UCSD-AML1 (cell line): ENCODE results near the gene DPP8.

Experiments
- DNase-seq: peaks from one replicate; lab custom pipeline; 2025; ENCODE audit not compliant: unreplicated experiment; lab: John Stamatoyannopoulos, UW

DPP8 gene

GRCh38 chr15:65426216-65426853 is 91.2 kb downstream of the DPP8 start:
- DNase-seq, result no peak

GRCh38 chr15:65424683-65425082 is 92.8 kb downstream of the DPP8 start:
- DNase-seq, result no peak

DNA sequence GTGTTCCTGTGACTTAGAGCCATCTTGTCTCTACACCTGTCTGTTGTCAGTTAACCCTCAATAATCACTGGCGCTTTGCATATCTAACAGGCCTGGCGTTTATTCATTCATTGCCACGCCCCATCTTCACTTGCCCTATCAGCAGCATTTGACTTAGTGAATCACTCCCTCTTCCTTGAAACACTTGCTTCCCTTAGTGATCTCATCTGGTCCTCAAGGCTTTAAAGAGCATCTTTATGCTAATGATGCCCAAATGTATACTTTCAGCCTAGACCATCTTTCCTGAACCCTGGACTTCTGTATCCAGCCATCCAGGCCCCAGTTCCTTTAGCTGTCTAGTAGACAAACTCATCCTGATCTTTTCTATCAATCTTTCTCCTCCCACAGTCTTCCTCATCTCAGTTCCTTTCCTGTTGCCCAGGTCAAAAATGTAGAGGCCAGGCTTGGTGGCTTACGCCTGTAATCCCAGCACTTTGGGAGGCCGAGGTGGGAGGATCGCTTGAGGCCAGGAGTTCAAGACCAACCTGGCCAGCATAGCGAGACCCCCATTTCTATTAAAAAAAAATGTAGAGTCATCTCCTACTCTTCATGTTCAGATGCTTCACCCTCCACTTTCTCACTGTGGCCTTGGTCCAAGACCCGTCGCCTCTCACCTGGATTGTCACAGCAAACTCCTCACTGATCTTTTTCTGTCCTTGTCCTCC is 93.4 kb downstream of the DPP8 start:
- no peak for DNase-seq

DNA sequence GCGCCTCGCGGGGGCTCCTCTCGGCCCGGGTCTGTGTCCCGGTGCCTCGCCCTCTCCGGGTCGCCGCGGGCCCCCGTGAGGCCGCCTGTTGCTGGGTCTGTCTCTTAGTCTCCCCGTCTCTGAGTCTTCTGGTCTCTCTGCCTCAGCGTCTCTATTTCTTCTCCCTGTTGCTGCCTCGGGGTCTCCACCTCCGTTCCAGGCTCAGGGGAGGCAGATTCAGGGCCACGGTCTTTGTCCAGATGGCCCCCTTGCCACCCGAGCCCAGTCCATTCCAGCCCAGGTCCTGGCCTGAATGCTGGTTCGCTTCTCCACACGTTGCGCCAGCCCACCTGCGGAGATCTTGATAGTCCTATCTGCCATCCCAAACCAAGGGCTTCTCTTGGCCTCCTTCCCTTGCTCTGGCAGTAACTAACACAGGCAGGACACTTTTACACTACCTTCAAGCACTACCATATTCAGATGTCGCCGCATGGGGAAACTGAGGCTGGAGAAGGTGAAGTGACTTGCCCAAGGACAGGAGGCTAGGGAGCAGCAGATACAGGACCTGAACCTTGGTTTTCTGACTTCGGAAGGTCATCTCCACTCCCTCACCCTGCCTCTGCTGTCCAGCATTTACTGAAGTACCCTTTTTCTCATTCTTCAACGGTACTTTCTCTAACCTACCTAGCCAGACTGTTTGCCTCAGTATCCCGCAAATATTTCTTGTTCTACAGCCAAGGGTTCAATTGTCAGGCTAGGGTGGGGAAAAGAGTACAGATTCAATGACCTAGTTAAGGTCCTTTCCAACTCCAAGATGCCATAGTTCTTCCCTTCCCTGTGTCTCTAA is 94.1 kb downstream of the DPP8 start:
- DNase-seq, result no peak

DNA sequence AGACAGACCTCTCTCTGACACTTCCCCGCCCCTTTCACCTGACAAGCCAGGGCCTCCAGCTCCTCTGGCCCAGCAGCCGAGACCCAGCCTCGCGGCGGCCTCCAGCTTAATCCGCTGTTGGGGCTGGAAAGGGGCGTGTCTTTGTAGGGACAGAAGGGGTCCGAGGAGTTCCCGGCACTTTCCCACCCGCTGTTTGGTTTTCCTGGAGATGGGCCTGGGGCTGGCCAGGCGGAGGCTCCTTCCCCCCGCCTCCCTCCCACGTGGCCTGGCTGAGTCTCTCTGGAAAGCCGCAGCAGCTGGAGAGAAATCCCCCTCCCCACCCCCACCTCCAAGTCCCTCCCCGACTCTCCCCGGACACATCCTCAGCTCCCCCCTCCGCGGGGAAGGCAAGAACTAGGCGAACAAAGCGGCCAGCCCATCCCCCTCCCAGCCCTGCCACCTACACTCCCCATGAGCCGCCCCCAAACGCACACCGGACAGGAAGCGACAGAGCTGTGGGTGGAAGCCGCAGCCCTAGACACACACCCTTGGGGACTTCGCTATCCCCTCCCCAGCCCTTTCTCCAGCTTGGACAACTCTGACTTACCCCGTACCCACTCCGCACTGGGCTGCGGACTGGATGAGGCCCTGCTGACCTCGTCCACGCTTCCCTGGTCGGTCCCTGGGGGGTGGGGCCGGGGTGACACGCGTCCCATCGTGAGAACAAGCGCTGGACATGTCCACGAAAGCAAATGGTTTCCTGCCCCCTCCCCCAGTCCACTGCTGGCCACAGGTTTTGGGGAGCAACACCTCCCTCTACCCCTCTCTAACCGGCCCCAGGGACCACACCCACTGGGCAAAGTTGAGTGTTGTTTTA is 95.9 kb downstream of the DPP8 start:
- peak; percentile 41 for DNase-seq

GRCh38 chr15:65420975-65421359 is 96.5 kb downstream of the DPP8 start:
- no peak for DNase-seq

DNA sequence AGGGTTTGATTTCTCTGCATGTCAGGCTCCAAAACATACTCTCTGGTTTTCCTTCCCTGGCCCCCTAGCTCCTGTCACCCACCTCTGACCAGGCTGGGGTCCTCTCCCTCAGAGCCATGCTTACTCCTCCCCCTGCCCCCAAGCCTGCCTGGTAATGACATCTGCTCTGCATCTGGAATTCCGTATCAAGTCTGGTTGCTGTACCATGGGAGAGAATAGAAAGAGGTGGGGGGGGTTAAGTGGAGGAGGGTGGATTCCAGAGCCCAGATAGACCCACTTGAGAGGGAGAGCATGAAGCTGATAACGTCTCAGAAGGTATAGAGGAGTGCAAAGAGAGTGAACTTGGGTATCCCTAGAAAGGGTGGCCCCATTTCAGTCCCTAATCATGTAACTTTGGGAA is 98.9 kb downstream of the DPP8 start:
- no peak for DNase-seq

DNA sequence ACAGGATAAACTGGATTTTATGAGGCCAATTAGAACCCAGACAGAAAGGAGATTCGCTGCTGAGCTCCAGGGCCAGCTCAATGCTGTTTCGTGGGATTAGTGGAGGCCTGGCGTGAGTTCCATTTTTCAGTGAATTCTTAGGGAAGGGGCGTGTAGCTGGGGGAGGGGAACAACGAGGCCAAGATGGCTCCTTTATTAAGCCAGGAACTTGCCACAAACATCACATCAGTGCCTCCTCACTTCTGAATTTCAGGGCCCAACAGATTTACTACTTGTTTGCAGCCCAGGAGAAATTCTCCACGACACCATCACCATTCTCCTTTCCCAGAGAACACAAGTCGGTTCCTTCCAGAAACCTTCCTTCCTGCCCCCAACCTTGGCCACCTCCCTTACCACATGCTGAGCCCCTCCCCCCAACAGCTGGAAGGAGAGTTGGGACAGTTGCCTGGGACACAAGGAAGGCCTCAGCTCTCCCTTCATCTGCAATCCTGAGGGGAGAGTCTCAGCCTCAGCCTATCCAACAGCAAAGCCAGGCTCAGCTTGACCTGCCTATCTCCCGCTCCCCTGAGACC is 100.6 kb downstream of the DPP8 start:
- no peak for DNase-seq

DNA sequence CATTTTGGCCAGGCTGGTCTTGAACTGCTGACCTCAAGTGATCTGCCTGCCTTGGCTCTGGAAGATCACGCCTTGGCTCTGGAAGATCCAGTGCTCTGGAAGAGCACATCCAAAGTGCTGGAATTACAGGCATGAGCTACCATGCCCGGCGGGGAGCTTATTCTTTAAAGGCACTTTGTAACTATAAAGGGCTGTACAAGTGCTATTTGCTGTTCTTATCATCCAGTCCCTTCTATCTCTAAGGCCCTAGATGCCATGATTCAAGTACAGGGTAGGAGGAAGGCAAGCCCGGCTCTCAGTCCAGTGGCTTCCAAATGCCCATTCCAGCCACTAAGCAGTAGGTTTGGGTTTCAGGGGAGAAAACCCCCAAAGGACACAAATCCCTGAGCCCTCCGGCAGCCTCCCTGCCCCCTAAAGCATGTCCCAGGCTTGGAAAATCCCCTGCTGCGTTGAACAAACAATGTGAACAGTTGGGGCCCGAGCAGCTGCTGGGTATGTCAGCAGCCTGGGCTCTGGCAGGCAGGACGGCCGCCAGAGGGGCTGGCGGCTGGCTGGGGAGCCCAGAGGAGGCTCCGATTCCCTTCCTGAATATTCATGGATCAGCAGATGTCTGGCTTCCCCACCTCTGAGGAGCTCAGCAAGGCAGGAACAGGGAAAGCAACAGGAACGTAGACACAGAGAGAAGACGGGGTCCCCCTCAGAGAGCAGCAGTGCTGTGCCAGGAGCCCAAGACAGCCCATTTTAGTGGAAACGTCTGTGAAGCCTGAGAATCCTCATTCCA is 102.5 kb downstream of the DPP8 start:
- DNase-seq, result no peak

DNA sequence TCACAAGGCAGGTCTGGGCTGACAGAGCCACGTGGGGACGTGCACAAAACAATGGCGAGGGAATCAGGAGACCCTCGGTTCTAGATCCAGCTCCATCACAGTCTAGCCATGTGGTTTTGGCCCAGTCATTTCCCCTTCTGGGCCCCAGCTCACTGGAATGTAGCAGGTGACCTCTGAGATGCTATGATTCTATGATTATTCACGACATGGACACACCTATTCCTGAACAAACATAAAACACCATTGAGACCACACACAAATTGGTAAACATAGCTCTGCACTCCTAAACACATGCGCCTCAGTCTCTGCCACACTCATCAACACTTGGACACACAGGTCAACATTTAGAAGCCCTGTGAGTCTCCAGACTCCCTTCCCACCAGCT is 103.7 kb downstream of the DPP8 start:
- no peak for DNase-seq

- DNase-seq, result no peak
Observed at GRCh38 chr15:65413051-65413759, 104.3 kb downstream of the DPP8 start.

- DNase-seq, result no peak
Observed at GRCh38 chr15:65412556-65412955, 104.9 kb downstream of the DPP8 start.

GRCh38 chr15:65411465-65412071 is 105.9 kb downstream of the DPP8 start:
- DNase-seq, result no peak

DNA sequence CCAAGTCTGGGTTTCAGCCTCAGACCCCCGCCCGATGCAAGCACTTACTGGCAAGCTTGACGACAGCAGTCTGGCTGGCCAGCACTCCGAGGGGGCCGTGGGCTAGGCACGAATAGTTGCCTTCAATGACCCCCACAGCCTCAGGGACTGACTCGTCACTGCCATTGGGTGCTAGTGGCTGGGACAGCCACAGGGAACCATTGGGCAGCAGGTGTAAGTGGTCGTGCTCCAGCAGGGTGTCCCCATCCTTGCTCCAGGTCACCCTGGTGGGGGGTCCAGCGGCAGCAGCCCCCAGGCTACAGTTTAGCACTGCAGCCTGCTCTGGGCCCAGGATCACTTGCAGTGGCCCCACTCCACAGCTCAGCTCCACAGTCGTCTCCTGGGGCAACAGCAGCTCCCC is 106.5 kb downstream of the DPP8 start:
- DNase-seq, result no peak

GRCh38 chr15:65410036-65410435 is 107.5 kb downstream of the DPP8 start:
- DNase-seq, result no peak

DNA sequence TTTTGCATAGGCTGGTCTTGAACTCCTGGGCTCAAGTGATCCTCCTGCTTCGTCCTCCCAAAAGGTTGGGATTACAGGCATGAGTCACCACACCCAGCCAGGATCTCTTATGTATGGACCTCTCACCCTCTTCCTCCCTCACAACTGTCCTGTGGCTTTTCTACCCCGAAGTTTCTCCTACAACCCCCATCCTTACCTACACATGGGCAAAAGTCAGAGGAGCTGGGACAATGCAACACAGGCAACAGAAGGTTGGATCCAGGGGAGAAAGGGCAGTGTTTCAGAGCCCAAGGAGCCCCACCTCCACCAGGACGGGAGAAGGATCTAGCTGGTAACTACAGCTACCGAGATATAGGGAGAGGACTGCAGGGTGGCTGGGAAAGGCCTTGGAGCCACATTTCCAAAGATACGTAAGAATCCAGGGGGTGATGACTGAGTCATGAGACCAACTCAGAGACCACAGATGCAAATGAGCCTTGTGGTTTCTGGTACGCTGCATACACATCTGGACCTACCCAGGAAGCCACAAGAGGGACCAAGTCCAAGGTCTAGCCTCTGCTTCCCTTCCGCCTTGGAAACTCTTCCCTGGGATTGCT is 108.4 kb downstream of the DPP8 start:
- peak; percentile 38 for DNase-seq

GRCh38 chr15:65408324-65409035 is 109.0 kb downstream of the DPP8 start:
- no peak for DNase-seq

DNA sequence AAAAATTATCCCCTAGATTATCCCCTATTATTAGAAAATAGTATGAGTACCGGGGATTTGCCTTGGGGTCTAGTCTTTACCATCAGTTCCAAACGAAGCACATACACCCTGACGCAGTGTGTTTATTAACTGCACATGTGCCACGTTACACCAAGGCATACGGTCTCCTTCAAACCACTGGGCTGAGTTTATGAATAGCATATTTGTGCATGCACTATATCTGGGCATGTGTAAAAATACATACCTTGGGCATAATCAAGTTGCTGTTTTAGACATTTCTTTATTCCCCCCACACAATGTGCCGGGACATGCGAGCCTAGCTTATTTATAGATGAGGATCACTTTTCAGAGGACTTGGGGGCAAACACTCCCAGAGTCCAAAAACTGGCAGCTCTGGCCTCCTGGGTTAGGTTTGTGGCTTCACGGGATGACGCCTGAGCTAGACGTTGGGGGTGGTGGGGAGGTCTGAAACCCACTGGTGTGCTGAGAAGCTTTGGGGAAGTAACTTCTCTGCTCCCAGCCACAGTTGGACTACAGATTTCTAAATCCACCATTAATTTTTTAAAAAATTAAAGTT is 111.0 kb downstream of the DPP8 start:
- no peak for DNase-seq
